HG02884 (cell line): ENCODE data around the gene RAVER2.
"Not testable (repeated sequence)": the region's sequence is repeated elsewhere in the genome, so short reads cannot be mapped to it uniquely, and the experiment has no call there.

Experiments used
- ATAC-seq: cut with Tn5 transposase; IDR thresholded peaks from one replicate; pipeline ENCODE4 v1.9.1; 2021; ENCODE audit warnings: mild to moderate bottlenecking, moderate library complexity; ENCODE audit not compliant: unreplicated experiment

RAVER2 gene

GRCh38 chr1:64810001-64810400, 65.1 kb downstream of the RAVER2 start:
- no peak for ATAC-seq

GRCh38 chr1:64811131-64811530, 66.3 kb downstream of the RAVER2 start:
- ATAC-seq, result no peak

- ATAC-seq, result no peak
Observed at GRCh38 chr1:64814427-64814826, 69.6 kb downstream of the RAVER2 start.

DNA sequence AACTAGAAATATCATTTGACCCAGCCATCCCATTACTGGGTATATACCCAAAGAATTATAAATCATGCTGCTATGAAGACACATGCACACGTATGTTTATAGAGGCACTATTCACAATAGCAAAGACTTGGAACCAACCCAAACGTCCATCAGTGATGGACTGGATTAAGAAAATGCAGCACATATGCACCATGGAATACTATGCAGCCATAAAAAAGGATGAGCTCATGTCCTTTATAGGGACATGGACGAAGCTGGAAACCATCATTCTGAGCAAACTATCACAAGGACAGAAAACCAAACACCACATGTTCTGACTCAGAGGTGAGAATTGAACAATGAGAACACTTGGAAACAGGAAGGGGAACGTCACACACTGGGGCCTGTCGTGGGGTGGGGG, 72.5 kb downstream of the RAVER2 start:
- not testable (repeated sequence) for ATAC-seq

GRCh38 chr1:64820572-64820971, 75.7 kb downstream of the RAVER2 start:
- not testable (repeated sequence) for ATAC-seq

GRCh38 chr1:64822621-64823020, 77.7 kb downstream of the RAVER2 start:
- no peak for ATAC-seq

GRCh38 chr1:64823691-64824476, 79.0 kb downstream of the RAVER2 start:
- peak; percentile 63 for ATAC-seq

DNA sequence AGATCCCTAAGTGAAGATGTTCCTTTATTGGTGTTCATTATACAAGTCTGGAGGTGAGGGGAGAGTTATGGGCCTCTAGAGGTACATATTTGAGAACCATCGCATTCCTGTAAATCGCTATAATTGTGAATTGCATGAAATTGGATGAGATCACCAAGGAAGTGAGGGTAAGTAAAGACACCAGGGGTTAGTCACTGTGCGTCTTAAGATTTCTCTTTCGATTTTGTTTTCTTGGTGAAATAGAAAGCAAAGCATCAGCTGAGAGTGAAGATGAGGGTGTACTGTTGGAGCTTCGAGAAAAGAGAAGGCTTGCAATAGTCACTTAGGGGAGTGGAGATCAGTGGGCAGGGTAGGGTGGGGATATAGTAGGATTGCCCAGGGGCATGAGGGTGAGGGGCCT, 82.1 kb downstream of the RAVER2 start:
- peak; percentile 56 for ATAC-seq

DNA sequence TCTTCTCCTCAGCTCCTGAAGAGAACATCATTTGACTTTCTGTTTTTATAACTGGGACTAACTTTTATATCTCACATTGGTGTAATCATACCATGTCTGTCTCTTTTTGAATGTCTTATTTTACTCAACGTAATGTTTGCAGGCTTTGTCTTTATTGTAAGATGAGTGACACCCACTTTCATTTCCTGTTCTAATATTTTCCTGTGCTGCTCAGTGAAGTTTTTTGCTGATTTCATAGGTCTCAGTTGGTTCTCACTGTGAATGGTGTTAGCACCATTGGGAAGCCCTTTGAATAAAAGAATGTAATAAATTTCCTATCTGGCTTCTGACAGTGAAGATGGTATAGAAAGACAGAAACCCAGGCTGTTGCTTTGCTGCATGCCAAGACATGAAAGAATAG, 84.0 kb downstream of the RAVER2 start:
- ATAC-seq, result no peak

GRCh38 chr1:64829411-64830029, 84.6 kb downstream of the RAVER2 start:
- ATAC-seq, result no peak

DNA sequence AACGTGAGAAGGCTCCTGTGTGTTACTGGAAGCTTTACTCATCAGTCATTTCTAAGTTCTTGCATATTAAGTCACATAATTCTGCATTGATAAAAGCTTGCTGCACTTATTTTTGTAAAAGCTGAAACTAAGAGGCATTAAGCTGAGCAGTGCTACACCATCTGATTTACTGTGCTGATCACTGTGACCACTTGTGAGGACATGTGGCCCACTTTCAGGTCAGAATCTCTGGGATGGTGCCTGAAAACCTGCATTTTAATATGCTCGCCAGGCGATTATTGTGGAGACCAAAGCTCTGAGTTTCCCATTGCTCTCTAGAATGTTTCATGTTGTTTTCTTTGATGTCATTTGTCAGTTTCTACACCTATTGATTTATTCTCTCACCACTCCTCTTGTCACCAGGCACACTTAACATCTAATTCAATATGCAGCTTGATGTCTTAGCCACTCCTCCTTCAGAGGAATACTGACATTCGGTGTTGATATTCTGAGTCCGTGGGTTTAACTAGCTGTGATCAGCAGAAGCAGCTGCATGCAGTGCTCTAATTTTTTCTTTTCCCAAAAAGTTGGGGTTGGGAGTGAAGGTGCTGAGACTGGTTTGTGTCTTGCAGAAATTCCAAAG, 85.3 kb downstream of the RAVER2 start:
- ATAC-seq, result no peak

- no peak for ATAC-seq
Observed at GRCh38 chr1:64834734-64835133, 89.9 kb downstream of the RAVER2 start.

- ATAC-seq, result no peak
Observed at GRCh38 chr1:64836802-64837201, 91.9 kb downstream of the RAVER2 start.

DNA sequence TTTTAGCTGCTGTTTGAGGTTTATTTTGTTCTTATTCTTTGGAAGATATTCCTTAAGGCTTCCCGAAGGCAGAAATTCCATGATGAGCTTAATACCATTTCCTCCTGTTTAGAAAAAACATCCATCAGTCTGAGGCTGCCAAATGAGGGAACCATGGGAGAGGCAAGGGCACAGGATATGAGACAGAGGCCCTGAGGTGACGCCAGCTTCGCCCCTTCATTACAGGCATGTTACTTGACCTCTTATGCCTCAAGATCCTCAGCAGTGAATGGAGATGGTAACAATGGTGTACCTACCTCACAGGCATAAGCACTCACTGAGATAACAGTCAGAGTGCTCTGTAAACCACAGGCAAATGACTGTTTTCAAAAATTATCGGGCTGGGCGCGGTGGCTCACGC, 93.6 kb downstream of the RAVER2 start:
- no peak for ATAC-seq

DNA sequence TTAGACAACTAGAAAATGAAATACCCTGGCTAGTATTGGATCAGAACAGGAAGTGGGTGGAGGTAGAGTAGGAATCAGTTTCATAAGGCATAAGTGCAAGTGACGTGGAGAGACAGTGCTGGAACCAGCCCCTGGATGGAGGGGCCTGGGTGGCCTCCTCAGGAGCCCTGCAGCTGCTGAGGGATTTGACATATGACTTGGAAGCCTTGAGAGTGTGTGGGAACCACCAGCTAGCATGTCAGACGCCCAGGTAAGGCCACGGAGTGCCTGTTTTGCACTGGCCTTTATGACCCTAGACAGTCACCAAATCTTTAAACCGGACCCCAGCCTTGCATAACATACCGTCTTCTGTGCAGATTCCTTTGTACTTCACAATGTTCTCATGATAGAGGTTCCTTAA, 94.4 kb downstream of the RAVER2 start:
- no peak for ATAC-seq

DNA sequence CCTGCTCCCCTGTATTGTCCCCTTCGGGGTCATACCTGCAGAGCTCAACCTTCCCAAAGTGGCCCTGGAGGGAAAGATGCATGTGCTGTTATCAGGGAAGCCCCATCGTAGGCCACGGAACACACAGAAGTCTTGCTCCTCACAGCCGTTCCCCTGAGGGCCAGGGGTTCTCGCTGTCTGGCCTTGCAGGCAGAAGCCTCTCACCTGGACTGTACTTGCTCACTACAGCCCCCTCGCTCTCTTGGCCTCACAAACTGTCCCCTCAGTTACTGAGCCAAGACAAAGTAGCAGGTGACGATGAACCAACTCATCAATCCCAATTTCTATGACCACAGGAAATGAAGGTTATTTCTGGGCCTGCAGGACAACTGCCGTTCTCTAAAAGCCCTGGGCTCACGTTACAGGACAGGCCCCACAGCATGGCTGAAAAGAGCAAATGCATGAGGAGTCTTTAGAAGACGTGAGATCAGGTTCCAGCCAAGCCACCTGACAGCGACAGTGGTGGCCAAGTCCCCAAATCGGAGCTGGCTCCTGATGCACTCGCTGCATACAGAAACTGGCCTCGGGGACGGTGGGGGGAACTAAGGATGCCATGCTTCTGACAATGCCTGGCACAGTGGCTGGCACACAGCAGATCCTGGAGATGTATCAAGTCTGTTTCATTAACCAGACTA, 95.0 kb downstream of the RAVER2 start:
- ATAC-seq, result no peak

- no peak for ATAC-seq
Observed at GRCh38 chr1:64841330-64842065, 96.6 kb downstream of the RAVER2 start.

DNA sequence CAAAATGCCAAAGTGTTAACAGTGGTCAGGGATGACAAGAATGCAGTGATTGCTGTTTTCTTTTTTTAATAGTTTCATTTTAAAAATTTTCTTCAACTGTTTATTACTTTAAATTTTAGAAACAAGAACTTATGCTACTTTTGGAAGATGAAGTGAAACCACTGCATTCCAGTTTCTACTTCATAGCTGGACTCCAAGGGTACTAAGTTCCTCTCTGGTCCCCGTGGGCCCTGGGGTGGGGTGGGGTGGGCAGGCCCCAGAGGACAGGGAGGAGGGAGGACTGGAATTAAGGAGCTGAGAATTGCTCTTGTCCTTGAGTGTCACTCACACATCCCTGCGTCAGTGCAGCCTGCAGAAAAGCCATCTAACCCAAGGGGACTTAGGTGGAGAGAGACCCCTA, 97.3 kb downstream of the RAVER2 start:
- no peak for ATAC-seq

- no peak for ATAC-seq
Observed at GRCh38 chr1:64843675-64844074, 98.8 kb downstream of the RAVER2 start.

- ATAC-seq, result no peak
Observed at GRCh38 chr1:64844175-64844574, 99.3 kb downstream of the RAVER2 start.

DNA sequence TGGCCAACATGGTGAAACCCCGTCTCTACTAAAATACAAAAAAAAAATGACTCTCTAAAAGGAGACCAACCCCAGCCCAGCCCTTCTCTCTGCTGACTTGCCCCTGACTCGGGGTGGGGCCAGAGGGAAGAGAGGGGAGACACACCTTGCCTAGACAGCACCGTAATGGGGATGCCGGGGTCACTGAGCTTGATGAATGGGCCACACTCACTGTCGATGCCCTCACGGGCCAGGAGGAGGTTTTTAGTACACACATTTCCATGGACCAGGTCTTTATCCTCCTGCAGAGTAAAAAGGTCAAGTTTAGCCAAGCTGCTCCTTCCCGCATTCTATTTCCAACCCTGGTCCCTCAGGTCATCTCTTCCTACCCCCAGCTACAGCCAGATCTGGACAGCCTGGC, 99.7 kb downstream of the RAVER2 start:
- no peak for ATAC-seq
